NCI-H345 (cell line): ENCODE measurements around the gene GP9.

ENCODE experiments used
- DNase-seq: peaks from one replicate; lab custom pipeline; 2025; lab: John Stamatoyannopoulos, UW

Gene GP9

DNA sequence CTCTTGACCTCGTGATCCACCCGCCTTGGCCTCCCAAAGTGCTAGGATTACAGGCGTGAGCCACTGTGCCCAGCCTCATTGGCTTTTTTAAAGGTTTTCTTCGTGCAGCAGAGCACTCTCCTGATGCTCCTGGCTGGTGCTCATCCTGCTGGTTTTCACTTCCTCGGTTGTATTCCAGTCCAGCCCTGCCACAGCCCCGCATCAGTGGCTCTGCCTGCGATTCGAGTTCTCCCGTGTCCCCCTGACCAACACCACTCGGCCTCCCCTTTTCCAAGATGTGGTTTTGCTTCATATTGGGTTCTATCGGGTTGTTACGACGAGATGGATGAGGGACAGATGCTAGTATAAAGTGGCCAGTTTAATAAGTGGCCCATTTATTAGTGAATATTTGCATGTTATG lies 31.7 kb upstream of the GP9 start:
- no peak for DNase-seq

DNA sequence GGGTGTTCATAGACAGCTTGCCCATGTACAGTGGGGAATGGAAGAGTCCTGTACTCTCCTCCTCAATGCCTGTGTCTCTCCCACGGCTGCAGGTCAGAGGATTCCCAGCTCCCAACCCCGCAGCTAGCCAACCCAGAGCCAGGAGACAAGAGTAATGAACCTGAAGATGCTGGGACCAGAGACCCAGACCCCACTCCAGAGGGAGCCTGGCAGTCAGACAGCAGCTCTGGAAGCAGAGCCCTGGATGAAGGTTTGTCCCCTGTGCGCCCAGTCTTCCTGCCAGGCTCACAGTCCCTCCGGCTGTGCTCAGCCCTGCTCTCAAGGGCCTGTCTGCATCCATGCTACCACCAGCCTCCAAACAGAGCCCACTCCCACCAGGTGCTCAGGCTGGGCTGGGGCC lies 30.0 kb upstream of the GP9 start:
- DNase-seq: no peak

DNA sequence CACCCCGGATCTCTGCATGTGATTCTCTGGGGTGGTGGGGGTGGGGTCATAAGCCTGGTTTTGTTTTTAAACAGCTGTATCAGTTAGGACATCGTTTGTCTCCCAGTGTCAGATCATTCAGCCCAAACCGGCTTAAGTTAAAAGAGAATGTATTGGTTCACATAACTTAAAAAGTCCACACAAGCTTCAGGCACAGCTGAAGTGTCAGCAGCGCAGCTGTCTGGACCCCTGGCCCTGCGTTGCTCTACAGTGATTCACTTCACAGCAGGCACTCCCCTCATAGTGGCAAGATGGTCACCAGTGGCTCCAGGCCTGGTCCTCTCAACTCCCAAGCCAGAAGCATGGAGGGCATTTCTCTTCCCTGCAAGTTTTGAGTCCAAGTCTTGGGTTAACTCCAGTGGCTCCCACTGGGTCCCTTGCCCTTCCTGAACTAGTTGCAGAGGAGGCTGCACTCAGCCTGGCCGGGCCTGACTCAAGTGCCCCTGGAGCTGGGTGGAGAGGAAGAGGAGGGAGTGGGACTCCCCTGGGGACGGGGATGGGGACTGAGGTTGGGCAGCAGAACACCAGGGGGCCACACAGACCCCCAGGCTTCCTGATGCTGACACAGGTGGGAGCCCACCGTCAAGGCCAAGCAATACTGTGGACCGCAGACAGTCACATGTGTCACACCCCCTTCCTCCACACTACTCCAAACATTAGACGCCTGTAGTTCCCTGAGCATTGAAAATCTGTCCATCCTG lies 28.9 kb upstream of the GP9 start:
- DNase-seq: no peak

DNA sequence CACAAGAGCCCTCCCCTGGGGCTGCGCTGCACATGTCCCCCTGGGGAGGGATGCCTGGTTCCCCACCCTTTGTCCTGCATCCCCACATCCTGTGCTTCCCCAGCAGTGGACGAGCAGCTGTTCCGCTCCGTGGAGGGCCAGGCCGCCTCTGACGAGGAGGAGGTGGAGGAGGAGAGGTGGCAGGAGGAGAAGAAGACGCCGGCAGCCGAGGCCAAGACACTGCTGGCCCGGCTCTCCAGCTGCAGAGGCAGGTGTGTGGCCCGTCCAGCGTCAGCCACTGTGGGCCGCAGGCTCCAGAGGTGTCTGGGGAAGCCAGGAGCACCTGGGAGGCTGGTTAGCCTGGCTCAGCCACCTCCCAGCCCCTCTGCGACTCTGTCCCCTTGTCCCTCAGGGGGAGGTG lies 27.9 kb upstream of the GP9 start:
- DNase-seq: no peak

DNA sequence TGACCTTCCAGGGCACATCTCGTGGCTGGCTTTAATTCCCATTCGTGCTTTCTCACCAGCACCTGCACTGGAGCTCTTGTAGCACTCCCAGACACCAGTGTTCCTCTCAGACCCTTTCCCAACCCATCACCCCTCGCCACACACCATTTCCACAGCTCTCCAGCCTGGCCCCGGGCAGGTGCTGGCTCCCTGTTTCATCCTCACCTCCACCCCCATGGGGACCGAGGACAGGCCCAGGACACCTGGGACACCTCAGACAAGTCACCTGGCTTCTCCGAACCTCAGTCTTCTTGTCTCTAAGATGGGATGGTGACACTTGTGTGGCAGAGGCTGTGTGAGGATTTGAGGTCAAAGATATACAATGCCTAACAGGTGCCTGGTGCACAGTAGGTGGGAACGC lies 27.4 kb upstream of the GP9 start:
- DNase-seq: no peak

DNA sequence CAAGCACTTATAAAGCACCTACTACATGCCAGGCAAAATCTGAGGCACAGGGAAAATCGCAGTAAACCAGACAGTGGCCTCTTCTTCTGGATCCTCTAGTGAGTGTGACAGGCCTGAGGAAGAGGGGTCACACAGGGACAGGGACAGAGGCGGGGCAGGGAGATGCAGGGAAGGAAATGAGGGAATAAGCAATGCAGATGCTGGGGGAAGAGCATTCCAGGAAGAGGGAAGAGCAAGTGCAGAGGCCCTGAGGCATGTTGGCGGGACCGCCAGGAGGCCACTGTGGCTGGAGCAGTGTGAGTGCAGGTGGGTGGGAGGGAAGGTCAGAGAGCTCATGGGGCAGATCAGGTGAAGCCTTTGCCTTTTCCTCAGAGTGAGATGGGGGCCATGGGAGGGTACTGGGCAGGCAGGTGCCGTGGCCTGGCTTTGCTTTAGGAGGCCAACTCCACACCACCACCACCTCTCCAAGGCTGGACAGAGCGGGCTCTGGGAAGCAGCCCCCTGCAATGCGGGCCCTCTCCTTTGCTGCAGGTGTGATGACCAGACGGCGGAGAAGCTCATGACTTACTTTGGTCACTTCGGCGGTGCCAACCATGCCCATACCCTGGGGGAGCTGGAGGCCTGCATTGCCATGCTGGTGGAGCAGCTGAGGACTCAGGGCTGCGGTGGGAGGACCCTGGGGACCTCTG lies 26.8 kb upstream of the GP9 start:
- no peak for DNase-seq

DNA sequence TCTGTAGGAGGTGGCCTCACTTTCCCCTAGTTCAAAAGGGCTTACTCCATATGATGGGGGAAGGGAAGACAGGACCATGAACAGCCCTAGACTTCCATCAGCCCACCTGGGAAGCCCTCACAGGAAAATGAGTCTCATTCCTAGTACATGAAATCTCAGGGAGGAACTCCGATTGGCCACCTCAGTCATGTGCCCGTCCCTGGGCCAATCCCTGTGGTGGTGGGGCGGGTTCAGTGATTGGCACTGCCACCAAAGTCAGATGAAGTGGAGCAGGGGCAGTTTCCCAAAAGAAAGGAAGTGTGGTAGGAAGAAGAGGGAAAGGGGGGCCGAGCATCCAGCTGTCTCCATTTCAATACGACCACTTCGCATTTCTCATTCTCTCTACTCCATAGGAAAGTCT lies 25.9 kb upstream of the GP9 start:
- DNase-seq: no peak

DNA sequence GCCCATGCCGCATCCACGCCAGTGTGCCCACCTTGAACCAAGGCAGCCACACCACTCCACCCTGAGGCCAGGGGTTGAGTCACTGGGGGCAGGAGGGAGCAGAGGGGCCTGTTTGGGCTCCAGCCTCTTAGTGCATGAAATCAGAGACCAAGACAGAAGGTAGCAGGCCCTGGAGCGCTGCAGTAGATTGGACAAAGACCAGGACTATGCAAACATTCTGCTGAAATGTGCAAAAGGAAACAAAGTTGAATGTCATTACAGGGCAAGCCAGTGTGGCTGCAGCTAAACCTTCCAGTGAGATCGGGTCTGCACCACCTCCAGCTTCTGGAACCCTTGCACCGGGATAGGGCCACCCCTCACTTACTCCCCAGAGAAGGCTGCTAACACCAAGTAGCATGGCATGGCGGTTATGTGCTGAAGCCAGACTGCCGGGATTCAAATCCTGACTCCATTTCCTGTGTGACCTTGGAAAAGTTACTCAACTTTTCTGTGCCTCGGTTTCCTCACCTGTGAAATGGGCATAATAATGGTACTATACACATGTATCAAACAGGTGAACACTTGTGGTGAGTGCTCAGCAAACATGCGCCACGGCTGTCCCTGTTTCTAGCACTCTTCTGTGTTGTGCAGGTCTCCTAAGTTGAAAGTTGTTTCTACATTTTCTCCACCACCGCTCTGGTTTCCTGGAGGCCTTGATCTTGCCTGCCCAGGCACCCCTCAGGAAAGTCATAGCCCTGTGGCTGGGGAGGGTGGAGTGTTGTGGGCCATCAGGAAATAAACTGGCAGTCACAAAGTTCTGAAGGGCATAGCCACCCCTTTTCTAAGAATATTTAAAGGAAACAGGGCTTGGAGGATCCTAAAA lies 25.0 kb upstream of the GP9 start:
- DNase-seq: no peak

DNA sequence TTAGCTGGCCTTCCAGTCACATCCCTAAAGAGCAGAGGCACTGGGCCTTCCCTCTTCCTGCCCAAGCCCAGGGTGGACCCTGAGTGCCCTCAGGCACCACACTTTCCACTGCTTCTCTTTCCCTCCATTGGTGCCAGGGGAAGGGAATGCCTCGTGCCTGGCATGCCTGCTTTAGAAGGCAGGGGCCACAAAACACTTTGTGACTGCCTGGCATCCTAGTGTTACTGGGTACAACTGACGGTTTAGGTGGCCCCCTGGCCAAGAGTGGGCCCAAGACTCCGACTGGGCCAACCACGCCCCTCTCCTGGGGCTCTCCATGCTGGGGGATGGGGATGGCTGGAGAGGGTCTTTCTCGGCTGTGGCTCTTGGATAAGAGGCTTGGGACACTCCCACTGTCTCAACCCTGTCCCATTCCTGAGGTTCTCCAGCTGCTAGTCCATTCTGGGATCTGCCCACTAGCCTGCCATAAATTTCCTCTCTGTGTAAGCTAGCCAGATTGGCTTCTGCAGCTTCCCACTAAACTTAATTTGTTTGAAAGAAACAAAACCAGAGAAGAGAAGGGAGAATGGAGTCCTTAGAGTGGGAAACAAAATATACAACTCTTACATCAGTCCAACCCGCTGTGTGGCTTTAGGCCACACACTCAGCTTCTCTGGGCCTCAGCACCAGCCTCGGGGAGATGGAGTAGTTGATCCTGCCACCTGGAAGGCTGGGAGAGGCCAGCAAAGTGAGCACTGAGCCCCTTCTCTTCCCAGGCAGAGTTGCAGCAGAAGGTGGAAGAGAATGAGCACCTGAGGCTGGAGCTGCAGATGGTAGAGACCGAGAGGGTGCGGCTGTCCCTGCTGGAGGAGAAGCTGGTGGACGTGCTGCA lies 24.1 kb upstream of the GP9 start:
- no peak for DNase-seq

DNA sequence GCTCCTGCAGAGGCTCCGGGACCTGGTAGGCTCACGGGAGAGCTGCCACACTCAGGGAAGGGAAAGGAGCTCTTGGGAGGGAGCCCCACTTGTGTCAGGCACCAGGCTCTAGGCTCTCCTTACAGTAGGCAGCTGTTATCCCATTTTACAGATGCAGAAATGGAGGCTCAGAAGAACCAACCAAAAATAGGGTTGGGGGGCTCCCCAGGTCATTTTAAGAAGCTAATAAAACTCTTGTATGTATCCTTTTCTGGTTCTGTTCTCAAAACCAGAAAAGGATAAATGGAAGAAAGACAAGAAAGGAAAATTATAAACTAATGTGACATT lies 23.5 kb upstream of the GP9 start:
- no peak for DNase-seq

DNA sequence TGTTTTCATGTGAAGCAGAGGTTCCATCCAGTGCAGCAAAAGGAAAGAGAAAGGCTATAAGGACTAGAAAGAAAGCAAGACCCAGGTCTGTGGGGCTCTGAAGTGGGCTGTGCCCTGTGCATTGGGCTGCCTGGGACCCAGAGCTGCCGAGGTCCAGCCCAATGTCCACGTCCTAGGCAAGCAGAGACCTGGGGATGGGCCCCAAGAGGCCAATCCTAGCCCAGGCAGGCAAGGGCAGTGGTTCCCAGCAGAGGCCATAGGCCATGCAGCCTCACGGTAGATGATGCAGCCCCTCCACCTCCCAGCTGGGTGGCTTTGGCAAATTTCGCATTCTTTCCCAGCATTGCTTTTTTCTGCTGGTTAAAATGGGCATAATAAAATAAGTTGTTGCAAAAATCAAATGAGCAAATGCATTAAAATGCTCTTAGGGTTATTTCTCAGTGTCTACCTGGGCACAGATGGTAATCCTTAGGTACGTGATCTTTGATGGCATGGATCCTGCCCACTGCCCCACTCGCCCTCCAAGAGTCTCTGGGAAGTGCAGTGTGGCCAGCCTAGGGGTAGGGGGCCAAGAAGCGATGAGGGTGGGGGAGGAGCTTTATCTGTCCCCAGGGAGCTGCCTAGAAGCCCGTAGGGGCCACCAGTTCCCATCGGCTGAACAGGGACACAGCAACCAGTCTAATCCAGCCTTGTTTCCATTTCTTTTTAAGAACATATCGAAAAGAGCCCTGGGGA lies 22.3 kb upstream of the GP9 start:
- DNase-seq: no peak

DNA sequence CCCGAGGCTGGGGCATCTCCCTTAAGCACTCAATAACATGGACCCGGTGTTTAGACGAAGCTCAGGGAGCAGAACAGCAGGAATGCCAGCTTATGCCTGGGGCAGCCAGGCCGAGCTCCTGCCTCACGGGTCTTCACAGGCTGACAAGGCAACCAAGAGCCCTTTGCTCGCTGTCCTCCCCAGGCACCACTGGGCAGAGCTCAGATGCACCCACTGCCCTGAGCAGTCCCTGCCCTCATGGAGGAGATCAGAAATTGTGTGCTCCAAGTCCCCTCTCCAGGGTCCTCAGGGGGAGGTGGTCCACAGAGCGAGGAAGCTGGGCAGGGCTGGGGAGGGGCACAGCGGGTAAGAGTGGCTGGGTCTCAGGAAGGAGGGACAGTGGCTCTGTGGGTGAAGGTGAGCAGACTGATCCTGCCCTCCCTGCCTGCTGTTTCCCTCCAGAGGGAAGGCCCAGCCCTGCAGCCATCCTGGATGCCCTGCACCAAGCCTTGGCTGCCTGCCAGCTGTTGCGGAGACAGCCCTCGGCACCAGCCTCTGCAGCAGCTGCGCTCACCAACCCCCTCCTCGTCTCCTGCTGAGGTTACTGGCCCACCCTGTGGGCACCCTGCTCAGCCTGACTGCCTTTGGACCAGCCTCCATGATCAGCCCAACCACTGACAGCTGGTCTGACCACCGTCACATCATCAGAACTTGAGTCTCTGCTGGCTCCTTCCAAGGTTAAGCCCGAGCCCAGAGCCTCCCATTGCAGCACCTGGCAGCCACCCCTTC lies 21.1 kb upstream of the GP9 start:
- peak; percentile 90 for DNase-seq

DNA sequence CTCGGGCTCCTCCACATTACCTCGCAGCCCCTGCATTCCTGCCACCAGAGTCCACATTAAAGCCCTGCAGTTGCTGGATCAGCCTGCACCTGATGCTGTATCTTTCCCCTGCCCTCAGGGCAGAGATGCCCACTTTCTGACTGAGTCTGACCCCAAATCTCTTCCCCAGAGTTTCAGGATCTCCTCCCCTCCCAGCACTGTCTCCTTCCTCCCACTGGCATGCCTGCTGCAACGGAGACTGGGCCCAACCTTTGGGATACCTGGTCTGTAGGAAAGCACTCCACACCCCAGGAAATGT lies 20.6 kb upstream of the GP9 start:
- no peak for DNase-seq

DNA sequence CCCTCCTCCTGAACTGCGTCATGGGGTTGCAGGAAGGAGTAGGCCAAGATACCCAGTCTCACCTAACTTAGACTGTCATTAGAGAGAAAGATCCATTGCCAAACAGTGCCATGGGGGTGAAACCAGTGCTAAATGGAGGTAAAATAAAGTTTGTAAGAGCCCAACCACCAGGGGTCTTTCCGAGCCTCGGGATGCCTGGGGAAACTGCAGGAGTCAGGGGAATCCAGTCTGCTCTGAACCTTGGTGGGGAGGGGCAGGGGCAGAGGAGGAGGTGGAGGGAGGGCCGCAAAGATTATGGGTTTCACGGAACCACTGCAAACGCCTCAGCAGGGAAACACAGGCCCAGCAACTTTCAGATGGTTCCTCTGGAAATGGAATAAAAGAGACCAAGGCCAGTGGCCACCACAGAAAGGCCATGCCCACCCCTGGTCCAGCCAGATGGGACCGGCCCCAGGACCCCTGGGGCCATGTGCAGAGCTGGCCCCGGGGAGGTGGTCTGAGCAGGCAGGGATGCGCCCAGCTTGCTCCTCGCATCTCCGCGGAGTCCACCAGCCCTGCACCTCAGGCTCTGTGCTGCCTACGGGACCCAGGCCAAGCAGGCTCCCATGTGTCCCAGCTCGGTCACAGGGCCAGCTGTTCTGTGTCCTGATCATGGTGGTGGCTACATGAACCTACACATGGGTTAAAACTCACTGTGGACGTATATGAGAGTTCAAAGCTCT lies 19.8 kb upstream of the GP9 start:
- no peak for DNase-seq

DNA sequence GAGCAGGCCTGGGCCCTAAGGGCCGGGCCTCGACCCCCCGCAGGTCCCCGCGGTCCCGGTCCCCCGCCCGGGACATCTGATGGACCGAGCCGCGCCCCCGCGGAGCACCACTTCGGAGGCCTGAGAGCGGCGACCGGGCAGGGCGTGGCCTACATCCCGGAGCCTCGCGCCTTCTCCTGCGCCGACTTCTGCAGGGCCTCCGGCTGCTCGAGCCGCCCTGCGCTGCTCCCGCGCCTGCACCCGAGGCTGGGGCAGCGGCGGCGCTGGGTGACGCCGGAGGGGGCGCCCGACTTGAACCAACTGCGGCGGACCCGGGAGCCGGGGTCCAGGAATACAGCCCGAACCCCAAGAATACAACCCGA lies 14.9 kb upstream of the GP9 start:
- DNase-seq: no peak

DNA sequence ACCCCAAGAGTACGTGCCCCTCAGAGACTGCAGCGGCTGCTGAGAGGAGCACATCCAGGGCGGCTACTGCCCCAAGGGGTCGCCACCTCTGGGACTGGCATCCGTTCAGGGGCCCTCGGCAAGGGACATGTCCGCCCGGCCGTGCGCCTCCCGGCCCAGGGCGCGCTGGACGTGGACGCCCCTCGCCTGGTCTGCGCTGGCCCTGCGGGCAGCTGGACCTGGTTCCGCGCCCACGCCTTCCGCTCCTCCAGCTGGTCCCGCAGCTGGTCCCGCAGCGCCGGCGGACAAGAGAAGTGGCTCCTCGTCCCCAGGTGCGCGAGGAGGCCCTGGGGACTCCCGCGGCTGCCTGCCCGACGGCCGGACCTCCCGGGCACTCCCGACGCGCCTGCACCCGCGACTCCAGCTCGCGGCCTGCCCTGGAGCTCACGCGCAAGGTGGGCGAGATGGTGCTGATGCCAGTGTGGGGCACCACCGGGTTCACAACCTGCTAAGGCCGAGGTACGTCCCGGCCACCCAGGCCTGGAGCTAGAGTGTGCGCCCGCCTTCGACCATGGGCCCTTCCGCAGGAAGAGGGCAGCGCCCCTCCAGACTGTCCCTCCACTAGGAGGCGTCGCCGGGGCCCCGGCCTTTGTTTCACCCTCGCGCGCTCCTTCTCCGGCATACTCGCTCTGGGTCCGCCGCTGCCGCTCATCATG lies 14.4 kb upstream of the GP9 start:
- no peak for DNase-seq

DNA sequence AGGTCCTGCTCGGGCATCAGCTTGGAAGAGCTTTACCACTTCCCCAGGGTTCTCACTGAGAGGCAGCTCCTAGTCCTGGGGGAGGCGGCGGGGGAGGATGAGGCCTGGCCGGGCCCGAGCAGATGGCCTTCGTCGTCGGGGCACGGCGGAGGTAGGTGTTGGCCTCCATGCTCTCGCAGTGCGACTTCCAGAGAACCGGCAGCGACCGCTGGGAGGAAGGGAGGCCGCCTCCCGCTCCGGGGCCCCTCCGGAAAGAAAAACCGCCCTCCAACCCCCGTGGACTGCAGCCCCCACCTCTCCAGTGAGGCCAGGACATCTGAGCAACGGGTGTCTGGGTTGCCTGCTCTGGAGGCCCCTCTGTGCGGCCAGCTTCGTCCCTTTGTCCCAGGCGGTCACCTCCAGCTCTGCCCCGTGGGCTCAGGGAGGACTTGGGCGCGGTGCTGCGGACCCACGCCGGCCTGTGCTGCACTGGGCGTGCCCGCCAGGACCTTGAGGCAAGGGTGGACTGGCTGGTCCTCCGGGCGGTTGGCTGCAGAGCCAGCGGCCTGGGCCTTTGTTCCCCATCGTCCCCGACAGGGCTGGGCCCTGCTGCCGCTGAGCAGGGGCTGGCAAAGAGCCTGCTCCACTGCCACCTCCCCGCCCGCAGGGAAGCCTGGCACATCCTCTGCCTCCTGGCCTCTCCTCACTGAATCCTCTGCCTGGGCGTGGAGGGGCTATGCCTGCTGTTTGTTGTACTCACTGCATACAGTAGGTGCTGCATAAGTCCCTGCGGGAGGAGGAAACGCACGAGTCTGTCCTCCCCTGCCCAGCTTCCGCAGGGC lies 13.6 kb upstream of the GP9 start:
- DNase-seq: no peak

DNA sequence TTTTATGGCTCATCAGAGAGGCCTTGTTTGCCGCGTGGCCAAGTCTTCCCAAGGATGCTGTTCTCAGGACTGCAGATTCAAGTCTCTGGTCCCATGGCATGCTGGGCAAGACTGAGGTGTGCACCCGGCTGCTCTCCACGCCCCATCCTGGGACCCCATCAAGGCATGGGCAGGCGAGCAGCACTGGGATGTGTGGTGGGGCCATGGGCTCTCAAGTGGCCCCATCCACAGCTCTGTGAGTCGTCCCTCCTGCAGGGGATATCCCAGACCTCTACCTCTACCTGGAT lies 13.1 kb upstream of the GP9 start:
- no peak for DNase-seq
